ENCODE data around the gene CRYBG1. TPM values are rescaled to one million over a fixed set of nuclear protein-coding genes. Genes with fewer than 3 reads are reported as not detected.
A peak's percentile ranks its signal among the peaks of the same experiment; 100 is the strongest.

Gene CRYBG1
- polyA plus RNA-seq, 6 donors from 2014 or later: 9.7 to 19.0 (median 13.5) TPM

DNA sequence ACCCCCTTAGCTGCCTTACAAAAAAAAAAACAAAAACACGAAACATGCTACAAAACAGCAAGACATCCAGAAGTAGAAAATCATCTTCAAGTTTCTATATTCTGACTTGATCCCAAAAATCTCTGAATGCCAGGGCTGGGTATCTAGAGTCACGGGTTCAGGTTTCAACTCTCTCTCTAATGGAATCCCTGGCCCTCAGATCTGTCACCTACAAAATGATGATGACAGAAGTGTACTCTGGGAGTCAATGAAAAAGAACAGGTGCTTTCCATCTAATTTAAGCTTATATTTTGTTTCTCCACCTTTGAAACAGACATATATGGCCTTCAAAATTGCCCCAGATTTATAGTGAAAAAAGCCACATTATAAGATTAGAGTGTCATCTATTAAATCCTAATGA lies 250.5 kb downstream of the CRYBG1 start:
- Mint-ChIP-seq H3K36me3 (peaks cover 8 to 13% of the 10 kb centered on the region in 2 donors), H3K27me3 (no peaks in the 10 kb centered on the region), H3K4me3 (no peak overlapping the region), H3K9me3 (peaks cover 0 to 3% (median 0%) of the 10 kb centered on the region in 7 donors), H3K4me1 (peaks cover 47 to 75% (median 73%) of the 10 kb centered on the region in 3 donors), H3K27ac (no peak overlapping the region)
- ATAC-seq (ENCODE audit: low read depth in 2 of 2) (no peak), DNase-seq (no peak)

DNA sequence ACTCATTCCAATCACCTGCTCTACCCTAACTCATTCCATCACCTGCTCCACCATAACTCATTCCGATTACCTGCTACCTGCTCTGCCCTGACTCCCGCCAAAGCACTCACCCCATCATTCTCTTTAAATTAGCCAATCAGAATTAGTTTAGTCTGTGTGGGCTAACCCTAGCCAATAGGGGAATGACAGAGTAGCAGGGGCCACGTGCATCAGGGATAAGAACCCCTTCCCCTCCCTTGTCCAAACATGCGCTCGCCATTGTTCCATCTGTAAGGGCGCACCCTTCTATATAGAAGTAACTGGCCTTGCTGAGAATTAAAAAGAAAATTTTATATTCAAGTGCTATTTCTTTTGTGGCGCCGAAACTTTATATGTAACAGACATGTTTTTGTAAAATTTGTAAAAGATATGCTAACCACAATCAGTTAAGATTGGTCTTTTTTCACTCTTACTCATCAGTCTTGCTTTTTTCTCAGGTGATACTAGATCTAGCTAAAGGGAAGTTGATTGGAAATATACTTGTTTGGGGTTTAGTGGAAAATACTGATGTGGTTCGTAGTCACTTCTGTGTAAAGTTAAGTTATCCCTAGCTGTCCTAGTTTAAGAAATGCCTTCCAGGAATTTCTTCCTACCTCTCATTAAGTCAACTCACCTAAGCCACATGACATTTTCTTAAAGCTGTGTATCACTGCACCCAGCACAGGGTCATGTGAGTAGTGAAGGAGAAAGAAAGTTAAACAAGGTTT lies 252.3 kb downstream of the CRYBG1 start:
- peaks cover 8 to 13% of the 10 kb centered on the region in 2 donors for H3K36me3 Mint-ChIP-seq

DNA sequence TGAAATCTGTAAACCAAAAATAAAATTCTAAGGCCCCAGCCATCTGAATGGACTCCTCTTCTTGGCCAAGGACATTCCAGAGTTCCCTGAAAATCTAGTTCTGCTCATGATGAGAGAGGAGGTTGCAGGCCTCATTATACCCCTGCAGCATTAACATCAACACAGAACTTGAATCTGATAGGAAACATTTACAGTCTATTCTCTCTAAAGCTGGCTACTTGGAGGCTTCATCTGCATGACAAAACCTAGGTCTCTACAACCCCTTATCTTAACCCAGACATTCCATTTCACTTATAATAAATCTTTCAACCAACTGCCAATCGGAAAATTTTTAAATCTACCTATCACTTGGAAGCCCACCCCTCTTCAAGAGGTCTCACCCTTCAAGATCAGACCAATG lies 253.1 kb downstream of the CRYBG1 start:
- H3K4me1 Mint-ChIP-seq: peaks cover 42 to 69% (median 58%) of the 10 kb centered on the region in 3 donors
- DNase-seq (no peak), ATAC-seq (ENCODE audit: low read depth in 2 of 2) (no peak)
- no peaks in the 10 kb centered on the region for H3K27me3 Mint-ChIP-seq
- H3K36me3 Mint-ChIP-seq: peaks cover 12 to 17% of the 10 kb centered on the region in 2 donors
- peak overlapping the region; percentile 4 to 94 (median 64) for H3K27ac Mint-ChIP-seq
- peak overlapping the region in 6 of 8 donors; percentile 4 to 79 (median 56) for H3K4me3 Mint-ChIP-seq
- H3K9me3 Mint-ChIP-seq: peaks cover 0 to 3% (median 0%) of the 10 kb centered on the region in 7 donors

More for the DNA sequence above, 252.3 kb downstream of the CRYBG1 start:
- no peak for DNase-seq
- no peaks in the 10 kb centered on the region for H3K27me3 Mint-ChIP-seq
- H3K9me3 Mint-ChIP-seq: peaks cover 0 to 3% (median 0%) of the 10 kb centered on the region in 7 donors
- peak overlapping the region in 6 of 8 donors; percentile 22 to 79 (median 64) for H3K4me3 Mint-ChIP-seq
- peak overlapping the region; percentile 52 to 83 (median 74) for H3K27ac Mint-ChIP-seq
- no peak for ATAC-seq (ENCODE audit: low read depth in 2 of 2)
- H3K4me1 Mint-ChIP-seq: peaks cover 47 to 73% (median 64%) of the 10 kb centered on the region in 3 donors

DNA sequence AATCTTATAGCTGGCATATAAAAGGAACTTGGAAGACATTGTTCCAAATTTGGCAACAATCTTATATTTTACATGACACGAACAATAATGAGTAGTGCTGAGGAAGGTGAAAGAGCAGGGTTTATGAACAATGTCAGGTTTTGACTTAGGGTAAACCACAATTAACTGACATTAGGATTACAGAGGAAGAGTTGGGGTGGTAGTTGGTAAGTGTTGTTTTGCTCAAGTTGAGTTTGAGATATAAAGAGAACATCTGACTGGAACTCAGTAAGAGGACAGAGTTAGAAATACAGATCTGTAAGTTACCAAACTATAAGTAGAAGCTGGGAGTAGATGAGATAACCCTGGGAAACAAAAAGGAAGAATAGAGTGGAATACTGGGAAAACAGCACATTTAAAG lies 253.6 kb downstream of the CRYBG1 start:
- H3K4me3 Mint-ChIP-seq: peak overlapping the region in 7 of 8 donors; percentile 5 to 79 (median 51)
- peaks cover 15 to 17% of the 10 kb centered on the region in 2 donors for H3K36me3 Mint-ChIP-seq
- H3K27ac Mint-ChIP-seq: peak overlapping the region; percentile 4 to 94 (median 80)
- H3K9me3 Mint-ChIP-seq: peaks cover 0 to 3% (median 0%) of the 10 kb centered on the region in 7 donors
- ATAC-seq (ENCODE audit: low read depth in 2 of 2) (no peak), DNase-seq (no peak)
- no peaks in the 10 kb centered on the region for H3K27me3 Mint-ChIP-seq
- peaks cover 37 to 64% (median 56%) of the 10 kb centered on the region in 3 donors for H3K4me1 Mint-ChIP-seq

DNA sequence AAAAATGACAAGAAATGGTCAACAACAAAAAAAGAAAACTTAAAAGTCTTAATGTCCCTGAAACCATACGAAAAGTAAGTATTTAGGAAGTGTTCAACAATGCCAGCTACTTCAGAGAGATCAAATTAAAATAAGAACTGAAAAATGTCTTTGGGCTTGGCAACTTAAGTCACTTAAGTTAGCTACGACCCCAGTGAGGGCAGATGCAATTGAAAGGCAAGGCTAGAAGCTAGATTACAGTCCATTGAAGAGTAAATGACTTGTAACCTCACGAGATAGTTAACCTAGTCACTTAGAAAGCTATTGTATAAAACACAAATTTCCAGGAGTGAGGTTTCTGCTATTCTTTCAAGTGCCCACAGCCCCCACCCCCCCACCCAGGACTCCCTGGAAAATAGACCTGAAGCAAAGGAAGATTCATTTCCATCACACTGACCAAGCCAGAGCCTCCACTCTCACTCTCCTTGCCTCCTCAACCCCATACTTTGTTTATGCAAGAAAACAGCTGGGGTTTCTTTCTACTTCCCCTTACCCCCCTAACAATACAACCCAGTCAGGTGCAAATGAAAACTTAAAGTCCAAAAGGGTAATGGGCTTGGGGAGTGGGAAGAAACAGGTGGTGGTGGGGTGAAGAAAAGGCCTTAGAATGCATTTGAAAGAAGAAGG lies 254.2 kb downstream of the CRYBG1 start:
- peaks cover 33 to 59% (median 53%) of the 10 kb centered on the region in 3 donors for H3K4me1 Mint-ChIP-seq
- H3K9me3 Mint-ChIP-seq: peaks cover 0 to 3% (median 0%) of the 10 kb centered on the region in 7 donors
- H3K27ac Mint-ChIP-seq: peak overlapping the region; percentile 4 to 94 (median 80)
- DNase-seq (no peak), ATAC-seq (ENCODE audit: low read depth in 2 of 2) (peak; percentile 56 to 61)
- no peaks in the 10 kb centered on the region for H3K27me3 Mint-ChIP-seq
- peak overlapping the region in 7 of 8 donors; percentile 34 to 85 (median 60) for H3K4me3 Mint-ChIP-seq
- H3K36me3 Mint-ChIP-seq: peaks cover 15% of the 10 kb centered on the region in 2 donors

DNA sequence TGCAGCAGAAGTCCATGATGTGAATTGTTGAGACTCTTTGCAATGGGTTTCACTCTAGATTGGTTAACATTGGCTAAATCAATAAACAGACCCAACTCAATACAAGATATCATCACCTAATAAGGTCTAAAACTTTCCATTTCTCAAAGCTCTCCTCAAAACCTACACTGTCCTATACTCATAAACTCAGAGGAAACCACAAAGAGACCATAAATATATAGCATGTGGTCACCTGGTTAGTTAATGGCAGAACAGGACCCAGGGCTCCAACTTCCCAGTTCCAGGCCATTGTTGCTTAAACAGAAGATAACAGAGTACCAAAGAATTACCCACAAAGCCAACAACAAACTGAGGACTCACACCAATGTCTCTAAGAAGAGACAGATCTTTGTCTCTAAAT lies 256.8 kb downstream of the CRYBG1 start:
- H3K27me3 Mint-ChIP-seq: no peaks in the 10 kb centered on the region

DNA sequence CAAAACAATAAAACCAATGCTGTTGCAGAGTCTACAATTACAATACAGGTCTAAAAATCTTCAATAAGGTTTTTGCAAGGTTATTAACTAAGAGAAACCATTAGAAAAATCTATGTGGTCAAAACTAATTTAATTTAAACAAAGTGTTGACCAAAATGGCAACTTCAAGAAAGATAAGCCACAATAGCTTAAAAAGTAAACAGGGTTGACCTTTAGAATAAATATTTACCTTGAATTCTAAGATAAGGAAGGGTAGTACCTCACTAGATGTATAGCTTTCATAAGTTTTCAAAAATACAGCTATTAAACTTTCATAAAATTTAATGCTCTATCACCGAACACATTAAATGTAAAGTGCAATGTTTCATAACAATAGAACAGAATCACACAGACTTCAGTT lies 257.3 kb downstream of the CRYBG1 start:
- Mint-ChIP-seq H3K4me3 (no peak overlapping the region), H3K27ac (peak overlapping the region in 1 of 6 donors; percentile 84), H3K9me3 (no peaks in the 10 kb centered on the region), H3K27me3 (no peaks in the 10 kb centered on the region), H3K4me1 (peaks cover 26 to 41% (median 38%) of the 10 kb centered on the region in 3 donors), H3K36me3 (peaks cover 17 to 18% of the 10 kb centered on the region in 2 donors)
- no peak for ATAC-seq (ENCODE audit: low read depth in 2 of 2)
- no peak for DNase-seq

More for the DNA sequence above, 256.8 kb downstream of the CRYBG1 start:
- H3K27ac Mint-ChIP-seq: peak overlapping the region in 1 of 6 donors; percentile 84
- peaks cover 32 to 44% (median 43%) of the 10 kb centered on the region in 3 donors for H3K4me1 Mint-ChIP-seq
- ATAC-seq (ENCODE audit: low read depth in 2 of 2): no peak
- peaks cover 0 to 3% (median 0%) of the 10 kb centered on the region in 7 donors for H3K9me3 Mint-ChIP-seq
- H3K36me3 Mint-ChIP-seq: peaks cover 17 to 18% of the 10 kb centered on the region in 2 donors
- DNase-seq: no peak
- no peak overlapping the region for H3K4me3 Mint-ChIP-seq

DNA sequence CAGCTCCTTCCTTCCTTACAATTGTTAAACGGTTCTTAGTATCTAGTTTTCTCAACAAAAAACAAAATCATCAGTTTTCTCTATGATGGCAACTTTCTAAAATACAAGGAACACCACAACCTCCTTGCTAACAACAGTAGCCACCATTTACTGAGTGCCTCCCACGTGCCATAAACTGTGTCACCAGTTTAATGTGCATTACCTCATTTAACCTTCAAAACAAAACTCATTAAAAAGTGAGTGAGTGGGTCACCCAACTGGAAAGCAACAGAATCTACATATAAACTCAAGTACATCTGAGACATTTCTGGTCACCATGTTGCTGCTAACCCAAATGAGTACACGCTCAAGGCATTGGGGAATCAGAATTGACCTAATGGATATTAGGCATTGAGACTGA lies 257.8 kb downstream of the CRYBG1 start:
- no peaks in the 10 kb centered on the region for H3K9me3 Mint-ChIP-seq
- no peak for ATAC-seq (ENCODE audit: low read depth in 2 of 2)
- DNase-seq: no peak
- H3K36me3 Mint-ChIP-seq: peaks cover 15 to 20% of the 10 kb centered on the region in 2 donors
- H3K4me1 Mint-ChIP-seq: peaks cover 22 to 39% (median 33%) of the 10 kb centered on the region in 3 donors
- H3K27ac Mint-ChIP-seq: peak overlapping the region in 1 of 6 donors; percentile 3
- H3K4me3 Mint-ChIP-seq: no peak overlapping the region
- no peaks in the 10 kb centered on the region for H3K27me3 Mint-ChIP-seq

DNA sequence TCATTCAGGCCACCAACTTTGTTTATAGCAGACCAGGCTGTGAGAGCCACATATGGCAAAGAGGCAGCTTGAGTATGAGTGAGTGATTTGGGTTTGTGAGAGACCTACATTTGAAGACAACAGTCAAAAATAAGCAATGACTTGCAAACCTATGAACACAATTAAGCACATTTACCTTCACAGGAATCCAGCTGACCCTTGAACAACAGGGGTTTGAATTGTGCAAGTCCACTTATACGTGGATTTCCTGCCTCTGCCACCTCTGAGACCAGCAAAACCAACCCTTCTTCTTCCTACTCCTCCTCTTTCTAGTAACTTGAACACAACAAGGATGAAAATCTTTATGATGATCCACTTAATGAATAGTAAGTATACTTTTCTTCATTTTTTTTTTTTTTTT lies 258.7 kb downstream of the CRYBG1 start:
- H3K36me3 Mint-ChIP-seq: peaks cover 15 to 20% of the 10 kb centered on the region in 2 donors

DNA sequence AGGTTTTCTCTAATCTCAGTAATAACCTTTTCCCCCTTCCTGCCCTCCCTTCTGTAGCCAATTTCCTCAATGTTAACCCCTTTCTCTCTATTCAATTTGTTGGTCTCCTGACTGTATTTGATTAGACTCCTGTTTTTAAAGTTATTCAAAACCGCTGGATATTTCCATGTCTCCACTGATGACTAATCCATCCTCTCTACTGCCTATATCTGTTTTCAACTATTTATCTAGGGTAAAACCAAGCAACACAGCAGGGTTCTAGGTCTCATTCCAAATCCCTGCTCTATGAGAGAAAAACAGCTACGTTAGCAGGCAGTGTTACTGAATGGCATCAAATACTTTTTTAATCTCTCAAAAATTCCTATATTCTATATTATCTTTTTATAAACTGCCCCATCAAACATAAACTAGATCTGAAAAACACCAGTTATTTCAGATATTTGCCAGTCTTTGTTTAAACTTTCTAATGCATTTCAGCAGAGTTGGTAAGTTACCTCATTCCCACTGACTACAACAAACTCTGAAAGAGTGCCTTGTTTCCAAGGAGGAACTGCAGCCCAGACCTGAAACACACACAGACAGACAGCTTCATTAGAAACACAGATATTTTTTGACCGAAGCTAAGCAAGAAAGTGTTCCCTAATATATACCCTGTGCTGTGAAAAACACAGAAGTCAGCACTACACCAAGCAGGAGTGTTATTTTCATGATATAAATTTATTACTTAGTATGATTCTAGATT lies 260.6 kb downstream of the CRYBG1 start:
- no peak for DNase-seq
- H3K9me3 Mint-ChIP-seq: no peaks in the 10 kb centered on the region
- no peak overlapping the region for H3K4me3 Mint-ChIP-seq
- ATAC-seq (ENCODE audit: low read depth in 2 of 2): no peak
- H3K27me3 Mint-ChIP-seq: no peaks in the 10 kb centered on the region
- no peak overlapping the region for H3K27ac Mint-ChIP-seq
- H3K4me1 Mint-ChIP-seq: peaks cover 14 to 23% (median 23%) of the 10 kb centered on the region in 3 donors
- H3K36me3 Mint-ChIP-seq: peaks cover 15 to 20% of the 10 kb centered on the region in 2 donors

More for the DNA sequence above, 258.7 kb downstream of the CRYBG1 start:
- Mint-ChIP-seq H3K4me3 (no peak overlapping the region), H3K27me3 (no peaks in the 10 kb centered on the region), H3K4me1 (peaks cover 13 to 31% (median 24%) of the 10 kb centered on the region in 3 donors), H3K9me3 (no peaks in the 10 kb centered on the region), H3K27ac (no peak overlapping the region)
- DNase-seq: no peak
- no peak for ATAC-seq (ENCODE audit: low read depth in 2 of 2)

Data from naive B cell (primary cell).